ENCODE measurements around the gene MLKL. TPM values are rescaled to one million over a fixed set of nuclear protein-coding genes. Genes with fewer than 3 reads are reported as not detected.

The MLKL gene
- 2.8 TPM for polyA plus RNA-seq (ENCODE audit: insufficient read length)

DNA sequence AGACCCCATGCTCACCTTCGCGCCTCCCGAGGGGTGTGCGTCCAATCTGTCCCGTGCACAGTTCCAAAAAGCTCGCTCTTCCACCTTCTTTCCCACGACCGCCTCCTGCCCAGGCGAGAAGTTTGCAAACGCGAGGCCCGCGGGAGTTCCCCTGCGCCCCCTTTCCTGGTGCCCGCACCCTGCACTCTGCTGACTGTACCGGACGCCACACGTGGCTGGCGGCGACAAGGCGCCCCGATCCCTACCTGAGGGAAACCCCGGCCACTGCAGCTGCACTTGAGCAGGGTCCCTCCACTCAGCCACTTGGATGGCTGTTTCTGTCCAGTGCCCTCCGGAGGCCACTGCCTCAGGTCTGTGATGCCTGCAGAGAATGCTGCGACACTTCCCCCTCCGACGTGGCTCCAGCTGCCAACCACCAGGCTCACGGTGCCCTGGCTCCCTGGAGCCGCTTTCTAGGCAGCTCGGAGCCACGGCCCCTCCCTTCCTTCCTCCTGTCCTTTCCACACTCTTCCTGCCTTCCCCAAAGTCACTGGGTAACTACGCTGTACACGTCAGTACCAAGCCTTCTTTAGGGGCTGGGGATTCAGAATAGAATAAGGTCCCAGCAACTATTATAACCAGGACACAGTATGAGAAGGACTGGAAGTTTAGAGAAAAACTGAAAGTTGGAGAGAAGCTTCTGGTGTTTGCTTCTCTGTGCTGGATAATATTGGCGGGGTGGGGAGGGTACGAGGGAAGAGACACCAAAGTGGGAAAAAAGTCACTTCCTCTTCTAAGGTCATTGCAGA is at the start of gene MLKL:
Gene MLKL (minus strand): TSS at position 425 of the 788 bp plus-strand sequence. CDS start 5,105 bp downstream, outside the sequence.
- DNase-seq (ENCODE audit: low read depth): no peak

DNA sequence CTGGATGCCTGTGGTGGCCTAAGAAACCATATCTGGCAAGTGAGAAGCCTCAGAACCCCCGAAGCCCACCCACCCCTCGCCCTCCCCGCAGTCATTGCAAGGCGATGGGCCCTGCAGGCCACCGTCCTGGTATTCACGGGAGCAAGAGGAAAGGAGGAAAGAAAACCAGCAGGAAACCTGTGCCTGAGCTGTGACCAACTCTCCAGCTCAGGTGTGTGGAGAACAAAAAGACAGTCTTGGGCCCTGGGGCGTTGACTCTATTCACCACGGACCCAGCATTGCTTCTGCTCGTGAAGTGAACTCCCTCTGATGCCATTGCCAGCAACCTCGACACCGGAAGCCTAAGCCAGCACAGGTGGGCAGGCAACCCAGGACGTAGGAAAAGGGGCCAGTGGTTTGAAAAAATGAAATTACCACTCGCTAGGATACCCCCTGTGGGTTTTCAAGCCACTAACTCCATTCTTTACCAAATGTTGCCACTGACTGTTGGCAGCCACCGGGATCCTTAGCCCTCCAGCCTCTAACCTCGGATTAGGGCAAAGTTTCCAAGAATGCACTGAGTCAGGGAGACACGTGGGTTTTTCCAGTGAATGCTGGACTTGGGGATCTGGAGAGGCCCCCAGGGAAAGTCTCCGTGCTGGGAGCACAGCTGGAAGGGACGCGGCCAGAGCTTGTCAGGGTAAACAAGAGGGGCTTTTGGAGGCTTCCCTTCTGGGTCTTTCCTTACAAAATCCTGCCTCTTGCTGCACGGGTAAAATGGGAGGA is 48.8 kb upstream of the MLKL start:
- DNase-seq (ENCODE audit: low read depth): no peak

DNA sequence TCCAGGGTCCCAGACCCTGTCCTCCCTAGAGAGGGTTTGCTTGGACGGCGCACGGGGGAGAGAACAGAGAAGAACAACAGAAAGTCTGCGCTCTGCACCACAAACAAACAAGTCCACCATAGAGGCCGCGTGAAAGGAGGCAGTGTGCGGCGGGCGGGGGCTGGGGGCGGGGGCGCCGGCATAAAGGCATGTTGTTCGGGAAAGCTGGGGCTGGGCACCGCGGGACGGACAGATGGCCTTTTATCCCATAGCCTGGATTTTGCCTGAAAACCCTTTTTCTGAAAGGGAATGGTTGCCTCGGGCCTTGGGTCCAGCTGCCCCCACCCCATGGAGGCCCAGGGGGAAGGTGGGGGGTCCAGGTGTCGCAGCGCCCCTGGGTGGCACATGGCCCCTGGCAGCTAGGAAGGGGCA is 48.0 kb upstream of the MLKL start:
- DNase-seq (ENCODE audit: low read depth): no peak

DNA sequence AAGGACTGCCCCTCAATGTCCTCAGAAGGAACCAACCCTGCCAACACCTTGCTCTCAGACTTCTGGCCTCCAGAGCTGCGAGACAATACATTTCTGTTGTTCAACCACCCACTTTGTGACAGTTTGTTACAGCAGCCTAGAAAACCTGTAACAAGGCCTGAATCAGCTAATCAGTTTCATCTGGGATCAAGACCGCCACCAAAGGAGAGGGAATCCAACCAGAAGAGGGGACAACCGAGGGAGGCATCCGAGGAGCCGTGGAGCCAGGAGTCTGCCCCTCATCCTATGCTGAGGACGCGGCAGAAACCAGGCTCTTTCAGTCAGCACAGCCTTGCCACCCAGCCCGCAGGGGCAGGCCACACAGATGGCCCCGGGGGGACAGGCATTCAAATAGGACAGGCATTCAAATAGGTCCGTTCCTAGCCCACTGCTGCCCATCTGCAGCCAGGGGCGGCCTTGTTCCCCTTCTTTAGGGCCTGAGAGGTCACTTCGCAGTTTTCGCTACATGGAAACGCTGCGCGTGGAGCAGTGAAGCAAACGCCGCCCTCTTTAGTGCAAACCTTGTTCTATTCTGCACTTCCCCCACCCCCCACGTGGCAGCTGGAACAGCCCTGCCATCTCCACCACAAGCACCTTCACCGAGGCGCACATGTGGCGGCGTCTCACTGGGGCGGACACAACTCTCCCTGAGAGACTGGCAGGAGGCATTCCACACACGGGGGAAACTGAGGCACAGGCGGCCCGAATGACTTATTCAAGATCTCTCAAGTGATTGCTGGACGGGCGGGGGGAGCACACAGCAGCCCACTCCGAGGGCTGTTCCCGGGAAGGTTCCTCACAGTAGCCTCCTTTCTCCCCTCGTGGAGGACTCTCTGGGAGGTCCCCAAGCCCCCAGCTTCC is 47.3 kb upstream of the MLKL start:
- no peak for DNase-seq (ENCODE audit: low read depth)

DNA sequence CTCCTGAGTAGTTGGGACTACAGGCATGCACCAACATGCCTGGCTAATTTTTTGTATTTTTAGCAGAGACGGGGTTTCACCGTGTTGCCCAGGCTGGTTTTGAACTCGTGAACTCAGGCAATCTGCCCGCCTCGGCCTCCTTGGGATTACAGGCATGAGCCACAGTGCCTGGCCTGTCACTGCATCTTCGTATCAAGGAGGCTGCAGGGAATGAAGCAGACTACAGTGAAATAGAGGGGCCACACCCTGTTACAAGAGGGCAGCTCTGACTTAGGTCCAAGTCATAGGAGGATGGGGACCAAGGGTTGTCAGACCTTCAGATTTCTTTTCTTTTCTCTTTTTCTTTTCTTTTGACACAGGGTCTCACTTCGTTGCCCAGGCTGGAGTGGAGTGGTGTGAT is 45.3 kb upstream of the MLKL start:
- no peak for DNase-seq (ENCODE audit: low read depth)

DNA sequence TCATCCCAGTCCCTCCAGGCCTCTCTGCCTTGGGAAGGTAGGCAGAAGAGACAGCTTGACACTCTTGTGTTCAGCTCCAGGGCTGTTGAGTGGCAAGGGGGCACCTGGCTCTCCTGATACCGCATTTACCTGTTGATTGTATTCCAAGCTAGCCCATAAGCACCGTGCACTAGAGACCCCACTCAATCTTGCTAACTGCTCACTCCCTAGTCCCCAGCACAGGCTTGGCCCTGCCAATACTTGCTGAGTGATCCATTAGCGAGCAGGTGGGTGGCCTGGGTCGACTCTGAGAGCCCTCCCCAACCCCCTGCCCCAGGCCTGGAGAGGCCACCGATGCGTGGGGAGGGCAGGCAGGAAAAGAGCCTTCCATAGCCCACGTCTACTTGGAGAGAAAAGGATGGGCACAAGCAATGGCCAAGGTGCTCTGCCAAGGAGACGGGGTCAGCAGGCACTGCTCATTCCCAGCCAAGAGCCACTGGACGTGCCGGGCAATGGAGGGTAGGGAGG is 44.5 kb upstream of the MLKL start:
- DNase-seq (ENCODE audit: low read depth): no peak

DNA sequence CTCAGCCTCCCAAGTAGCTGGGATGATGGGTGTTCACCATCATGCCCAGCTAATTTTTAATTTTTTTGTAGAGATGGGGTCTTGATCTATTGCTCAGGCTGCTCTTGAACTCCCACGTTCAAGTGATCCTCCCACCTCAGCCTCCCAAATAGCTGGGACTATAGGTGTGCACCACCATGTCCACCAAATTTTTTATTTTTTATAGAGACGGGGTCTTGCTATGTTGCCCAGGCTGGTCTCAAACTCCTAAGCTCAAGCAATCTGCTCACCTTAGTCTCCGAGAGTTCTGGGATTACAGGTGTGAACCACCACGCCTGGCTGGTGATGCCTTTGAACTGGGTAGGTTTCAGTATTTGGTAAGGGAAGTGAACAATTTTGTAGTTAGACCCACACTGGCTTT is 43.9 kb upstream of the MLKL start:
- DNase-seq (ENCODE audit: low read depth): no peak

DNA sequence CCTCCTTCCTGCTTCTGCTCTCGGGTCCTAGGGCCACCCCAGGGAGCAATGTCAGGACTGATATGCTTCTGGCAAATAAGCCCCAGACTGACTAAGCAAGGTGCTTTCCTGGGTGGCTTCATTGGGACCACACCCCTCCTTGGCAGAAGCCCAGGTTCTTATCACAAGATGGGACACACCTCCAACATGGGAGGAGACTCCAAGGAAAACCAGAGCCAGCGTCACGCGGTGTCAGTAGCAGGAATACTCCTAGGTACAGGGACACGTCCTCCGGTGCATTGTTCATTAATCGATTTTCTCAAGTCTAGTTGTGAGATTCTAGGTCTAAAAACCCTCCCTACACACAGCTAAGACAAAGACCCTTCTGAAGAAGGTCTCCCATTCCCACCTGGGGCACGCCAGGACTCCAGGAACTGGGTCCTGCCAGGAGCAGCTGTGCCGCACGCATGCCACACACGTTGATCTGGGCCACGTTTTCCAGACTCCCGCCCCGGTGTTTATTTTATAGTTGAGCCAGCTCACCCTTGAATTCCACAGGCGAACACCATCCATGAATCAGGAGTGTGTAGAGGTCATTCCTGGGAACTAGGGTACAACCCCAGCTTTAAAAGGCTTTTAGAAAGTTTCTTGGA is 43.1 kb upstream of the MLKL start:
- no peak for DNase-seq (ENCODE audit: low read depth)

DNA sequence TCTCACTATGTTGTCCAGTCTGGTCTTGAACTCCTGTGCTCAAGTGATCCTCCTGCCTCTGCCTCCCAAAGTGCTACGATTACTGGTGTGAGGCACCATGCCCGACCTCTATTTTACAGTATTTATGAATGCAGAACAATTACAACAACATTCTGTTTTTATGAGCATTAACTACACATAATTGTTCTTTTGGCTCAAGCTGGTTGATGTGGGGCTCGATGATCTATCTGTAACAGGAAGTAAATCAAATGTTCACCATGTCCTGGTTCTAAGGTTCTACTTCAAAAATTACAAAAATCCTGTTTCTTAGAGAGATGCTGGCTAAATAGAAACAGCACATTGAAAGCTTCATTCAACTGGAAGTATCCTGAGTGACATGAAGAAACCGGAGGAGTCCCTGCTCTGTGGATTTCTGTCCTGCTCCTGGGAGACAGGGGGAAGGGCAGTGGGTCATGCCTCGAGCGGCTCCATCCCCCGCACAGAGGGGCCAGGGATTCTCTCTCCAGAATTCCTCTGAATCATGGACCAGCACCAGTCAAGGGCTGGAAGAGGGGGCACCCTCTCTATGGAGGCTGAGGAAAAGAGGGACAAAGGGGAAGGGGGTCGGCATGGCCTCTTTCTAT is 42.5 kb upstream of the MLKL start:
- DNase-seq (ENCODE audit: low read depth): no peak

DNA sequence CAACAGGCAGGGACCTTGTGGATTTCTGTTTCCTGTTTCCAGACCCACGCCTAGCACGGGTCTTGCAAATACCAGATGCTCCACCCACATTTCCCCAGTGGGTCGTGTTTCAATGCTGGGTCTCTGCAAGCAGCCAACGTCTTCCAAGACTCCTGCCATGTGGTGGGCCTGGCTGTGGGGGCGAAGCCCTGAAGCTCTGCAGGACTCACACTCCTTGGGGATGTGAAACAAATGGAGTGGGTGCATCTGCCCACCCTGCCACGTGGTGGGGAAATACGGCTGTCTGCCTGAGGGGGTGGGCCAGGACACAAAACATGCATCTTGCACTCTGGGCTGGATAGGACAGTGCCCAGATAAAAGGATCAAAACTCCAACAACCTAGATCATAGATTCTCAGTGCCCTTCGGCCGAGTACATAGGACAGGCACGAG is 41.4 kb upstream of the MLKL start:
- DNase-seq (ENCODE audit: low read depth): no peak

DNA sequence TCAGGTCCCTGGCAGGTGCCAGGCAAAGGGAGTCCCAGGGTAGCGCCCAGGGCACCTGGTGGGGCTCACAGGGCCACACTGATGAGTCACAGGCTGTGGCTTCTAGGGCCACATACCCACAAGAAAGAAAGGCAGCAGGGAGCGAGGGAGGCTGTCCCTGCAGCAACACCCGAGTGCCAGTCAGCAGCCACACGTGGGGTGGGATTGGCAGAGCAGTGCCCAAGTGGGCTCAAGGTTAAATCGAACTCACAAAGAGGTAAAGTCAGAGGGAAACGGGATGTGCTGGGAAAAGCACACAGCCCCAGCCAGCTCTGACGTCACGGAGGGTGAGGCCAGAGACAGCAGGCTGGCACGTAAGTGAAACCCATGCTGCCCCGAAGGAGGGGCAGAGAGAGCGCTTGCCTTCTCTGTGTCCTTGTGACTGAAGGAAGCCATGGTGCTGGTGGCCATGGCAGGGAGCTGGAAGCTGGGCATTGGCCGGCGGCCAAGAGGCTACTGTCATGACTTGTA is 40.2 kb upstream of the MLKL start:
- no peak for DNase-seq (ENCODE audit: low read depth)

DNA sequence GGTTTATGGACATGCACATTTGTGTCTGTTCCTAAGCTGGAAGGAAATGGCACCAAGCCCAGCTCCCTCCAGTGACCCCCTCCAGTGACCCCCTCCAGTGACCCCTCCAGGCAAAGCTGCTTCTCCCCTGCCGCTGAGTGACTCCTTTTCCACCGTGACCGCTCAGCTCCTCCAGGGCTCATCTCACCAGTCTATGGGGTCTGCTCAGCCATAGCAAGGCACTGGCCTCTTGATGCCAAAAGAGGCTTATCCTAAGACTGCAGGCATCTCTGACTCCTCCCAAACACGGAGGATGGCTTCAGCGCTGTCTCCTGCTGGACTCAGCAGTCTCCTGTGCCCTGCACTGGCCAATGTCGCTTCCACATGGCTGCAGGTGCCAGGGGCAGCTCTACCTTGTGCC is 38.6 kb upstream of the MLKL start:
- DNase-seq (ENCODE audit: low read depth): no peak

DNA sequence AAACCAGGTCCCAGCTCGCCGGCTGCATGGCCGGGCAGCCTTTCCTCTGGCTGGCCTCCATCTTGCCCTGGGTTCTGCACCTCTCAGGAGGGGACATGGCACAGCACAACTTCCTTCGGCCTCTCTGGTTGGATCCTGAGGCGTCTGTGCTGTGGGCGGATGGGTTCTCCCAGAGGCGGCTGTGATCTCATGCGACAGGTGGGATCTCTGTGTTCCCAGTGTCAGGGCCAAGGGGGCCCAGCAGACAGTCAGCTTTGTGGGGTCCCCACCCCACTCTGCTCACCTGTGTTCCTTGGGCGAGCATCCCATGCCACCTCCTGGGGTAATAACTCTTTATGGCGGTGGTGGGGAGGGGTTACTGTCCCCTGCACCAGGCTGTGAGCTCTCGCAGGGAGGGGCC is 38.2 kb upstream of the MLKL start:
- no peak for DNase-seq (ENCODE audit: low read depth)

DNA sequence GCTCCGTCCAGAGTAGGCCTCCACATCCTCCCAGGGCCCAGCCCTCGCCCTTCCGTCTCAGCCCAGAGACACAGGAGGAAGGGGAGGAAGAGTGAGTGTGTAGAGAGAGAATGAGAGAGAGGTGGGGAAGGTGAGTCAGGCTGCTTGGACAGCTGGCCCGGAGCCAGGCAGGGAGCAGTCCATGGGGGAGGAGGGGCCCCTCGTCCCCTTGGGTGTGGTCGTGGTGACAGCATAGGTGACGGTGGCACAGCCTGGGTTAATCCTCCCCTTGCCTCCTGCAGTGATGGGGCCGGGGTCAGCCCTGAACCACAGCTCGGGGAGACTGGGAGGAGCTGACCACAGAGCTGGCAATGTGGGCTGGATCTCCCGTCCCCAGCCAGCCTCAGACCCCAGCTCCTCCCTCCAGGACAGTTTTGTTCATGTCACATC is 37.5 kb upstream of the MLKL start:
- DNase-seq (ENCODE audit: low read depth): no peak

DNA sequence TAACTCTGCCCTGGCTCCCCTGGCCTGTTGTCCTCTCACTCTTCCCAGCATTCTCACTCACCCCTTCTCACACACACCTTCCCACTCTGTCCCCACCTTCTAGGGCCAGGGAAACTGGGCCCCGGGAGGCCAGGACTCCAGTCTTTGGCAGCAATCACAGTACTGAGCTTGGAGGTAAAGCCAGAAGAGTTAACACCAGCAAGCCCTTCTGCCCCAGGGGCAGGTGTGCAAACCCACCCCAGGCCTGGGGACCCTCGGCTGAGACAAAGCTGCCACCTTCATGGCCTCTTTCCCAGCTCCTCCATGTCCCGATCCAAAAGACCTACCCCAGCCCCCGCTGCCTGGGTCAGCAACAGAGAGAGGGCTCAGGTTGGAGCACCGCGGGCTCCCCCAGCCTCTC is 36.9 kb upstream of the MLKL start:
- no peak for DNase-seq (ENCODE audit: low read depth)

DNA sequence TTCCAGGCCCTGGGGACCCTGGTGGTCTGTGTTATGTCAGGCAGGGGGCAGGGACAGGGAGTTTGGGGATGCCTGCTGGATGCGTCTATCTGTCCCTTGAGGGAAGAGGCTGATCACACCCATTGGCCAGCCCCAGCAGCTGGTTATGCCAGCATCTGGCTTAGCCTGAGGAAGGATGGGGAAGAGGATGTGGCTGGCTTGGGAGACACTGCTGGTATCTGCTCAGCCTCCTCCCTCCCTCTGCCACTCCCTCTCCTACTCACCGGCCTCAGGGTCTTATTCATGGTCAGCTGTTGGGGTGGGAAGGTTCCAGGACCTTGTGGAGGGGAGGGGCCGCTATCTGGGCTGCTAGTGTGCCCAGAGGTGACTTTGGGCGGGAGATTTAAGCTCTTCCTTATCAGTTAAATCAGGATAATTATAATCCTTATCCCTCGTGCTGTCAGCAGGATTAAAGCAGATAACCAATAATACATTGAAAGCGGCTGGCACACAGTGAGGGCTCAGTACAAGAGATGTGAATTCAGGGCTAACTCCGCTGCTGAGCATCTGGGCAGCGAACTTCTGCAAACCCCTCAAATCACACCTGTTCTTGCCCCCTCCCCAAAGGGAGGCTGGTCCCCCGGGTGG is 36.0 kb upstream of the MLKL start:
- DNase-seq (ENCODE audit: low read depth): no peak

DNA sequence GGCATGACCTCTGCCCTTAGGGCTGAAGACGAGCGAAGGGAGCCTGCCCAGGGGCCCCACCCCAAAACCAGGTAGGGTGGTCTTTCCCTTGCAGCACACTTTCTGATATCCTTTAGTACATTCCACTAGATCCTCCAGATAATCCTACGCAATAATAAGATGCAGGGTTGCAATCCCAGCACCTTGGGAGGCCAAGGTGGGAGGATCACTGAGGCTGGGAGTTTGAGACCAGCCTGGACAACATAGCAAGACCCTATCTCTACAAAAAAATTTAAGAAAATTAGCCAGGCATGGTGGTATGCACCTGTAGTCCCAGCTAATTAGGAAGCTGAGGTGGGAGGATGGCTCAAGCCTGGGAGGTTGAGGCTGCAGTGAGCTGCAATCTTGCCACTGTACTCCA is 34.9 kb upstream of the MLKL start:
- no peak for DNase-seq (ENCODE audit: low read depth)

DNA sequence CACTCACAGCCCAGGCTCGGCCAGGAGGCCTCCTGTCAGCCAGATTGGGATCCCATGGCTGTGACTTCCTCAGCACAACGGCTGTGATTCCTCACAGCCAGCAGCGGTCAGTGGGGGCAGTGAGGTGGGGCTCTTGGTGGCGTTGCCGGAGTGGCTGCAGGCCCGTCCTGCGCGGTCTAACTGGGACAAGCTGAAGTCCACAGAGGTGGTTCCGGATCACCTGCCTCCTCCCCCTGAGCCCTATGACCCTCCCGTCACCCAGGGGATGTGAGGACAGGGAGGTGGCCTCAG is 34.4 kb upstream of the MLKL start:
- DNase-seq (ENCODE audit: low read depth): no peak

DNA sequence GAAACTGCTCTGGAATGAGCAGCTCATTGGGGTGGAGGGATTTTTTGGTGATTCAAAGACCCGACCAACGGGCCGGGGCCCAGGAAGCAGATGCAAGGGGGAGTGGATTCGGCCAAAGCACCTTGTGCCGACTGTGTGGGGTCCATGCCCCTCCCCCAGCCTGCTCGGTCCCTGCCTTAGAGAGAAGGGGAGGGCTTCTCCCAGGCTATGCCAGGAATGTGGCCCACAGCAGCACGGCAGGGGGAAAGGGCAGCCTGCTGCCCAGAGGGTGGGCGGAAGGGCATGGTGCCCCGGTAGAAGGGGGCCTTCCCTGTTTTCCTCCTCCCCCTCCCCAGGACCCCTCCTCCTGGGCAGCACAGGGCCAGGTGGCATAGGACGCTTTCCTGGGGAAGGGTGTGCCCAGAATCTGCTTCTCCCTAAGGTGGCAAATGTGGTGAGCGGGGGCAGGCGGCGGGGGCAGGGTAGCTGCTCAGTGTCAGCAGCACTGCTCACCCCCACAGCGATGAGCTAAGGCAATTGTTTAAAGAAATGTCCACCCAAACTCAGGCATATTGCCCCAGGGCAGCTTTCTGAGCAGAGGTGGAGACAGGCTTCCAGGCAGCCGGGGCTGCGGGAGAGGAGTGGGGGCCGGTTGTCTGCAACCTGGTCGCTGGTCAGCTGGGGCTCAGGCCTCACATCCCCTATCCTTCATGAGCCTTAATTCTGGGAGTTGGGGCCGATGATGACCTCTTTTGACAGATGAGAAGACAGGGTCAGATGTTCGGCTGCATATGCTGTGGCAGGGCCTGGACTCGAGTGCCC is 33.9 kb upstream of the MLKL start:
- no peak for DNase-seq (ENCODE audit: low read depth)

Measured in forelimb muscle (tissue), 1 donor.